Osteocyte (in vitro differentiated cells): ENCODE measurements around the gene TMEM223. TPM values are rescaled to one million over a fixed set of nuclear protein-coding genes. Genes with fewer than 3 reads are reported as not detected.
"Not testable (repeated sequence)": the region's sequence is repeated elsewhere in the genome, so short reads cannot be mapped to it uniquely, and the experiment has no call there.

Source experiments
- DNase-seq: peaks from one replicate; pipeline ENCODE4 v3.0.0; 2021; ENCODE audit warnings: mixed read lengths; ENCODE audit not compliant: unreplicated experiment; ENCODE audit errors: extremely low spot score
- H3K27ac Mint-ChIP-seq: one replicate; pipeline ENCODE4 v1.8.0; 2021; ENCODE audit warnings: mild to moderate bottlenecking, mixed read lengths; ENCODE audit not compliant: unreplicated experiment
- H3K27me3 Mint-ChIP-seq: one replicate; pipeline ENCODE4 v1.8.0; 2021; ENCODE audit warnings: mixed read lengths; ENCODE audit not compliant: unreplicated experiment
- H3K36me3 Mint-ChIP-seq: one replicate; pipeline ENCODE4 v1.8.0; 2021; ENCODE audit warnings: mixed read lengths; ENCODE audit not compliant: unreplicated experiment
- H3K4me1 Mint-ChIP-seq: one replicate; pipeline ENCODE4 v1.8.0; 2021; ENCODE audit warnings: mixed read lengths; ENCODE audit not compliant: unreplicated experiment
- H3K4me3 Mint-ChIP-seq: one replicate; pipeline ENCODE4 v1.8.0; 2021; ENCODE audit warnings: mild to moderate bottlenecking, moderate library complexity, mixed read lengths; ENCODE audit not compliant: unreplicated experiment
- H3K9me3 Mint-ChIP-seq: one replicate; pipeline ENCODE4 v1.8.0; 2021; ENCODE audit warnings: mixed read lengths; ENCODE audit not compliant: unreplicated experiment
- CTCF ChIP-seq: fragments of 200-600 bp; sonication (generic); IDR thresholded peaks from 2 replicates; pipeline ENCODE4 v1.5.0; 2021; ENCODE audit warnings: antibody characterized with exemption, mild to moderate bottlenecking, moderate library complexity
- total RNA-seq: library from RNA; stranded (reverse); gene quantifications from 2 replicates; pipeline ENCODE4 v1.2.1, GENCODE V29; 2021

The TMEM223 gene
- total RNA-seq, 1 donor from 2014 or later: 14.5 TPM

DNA sequence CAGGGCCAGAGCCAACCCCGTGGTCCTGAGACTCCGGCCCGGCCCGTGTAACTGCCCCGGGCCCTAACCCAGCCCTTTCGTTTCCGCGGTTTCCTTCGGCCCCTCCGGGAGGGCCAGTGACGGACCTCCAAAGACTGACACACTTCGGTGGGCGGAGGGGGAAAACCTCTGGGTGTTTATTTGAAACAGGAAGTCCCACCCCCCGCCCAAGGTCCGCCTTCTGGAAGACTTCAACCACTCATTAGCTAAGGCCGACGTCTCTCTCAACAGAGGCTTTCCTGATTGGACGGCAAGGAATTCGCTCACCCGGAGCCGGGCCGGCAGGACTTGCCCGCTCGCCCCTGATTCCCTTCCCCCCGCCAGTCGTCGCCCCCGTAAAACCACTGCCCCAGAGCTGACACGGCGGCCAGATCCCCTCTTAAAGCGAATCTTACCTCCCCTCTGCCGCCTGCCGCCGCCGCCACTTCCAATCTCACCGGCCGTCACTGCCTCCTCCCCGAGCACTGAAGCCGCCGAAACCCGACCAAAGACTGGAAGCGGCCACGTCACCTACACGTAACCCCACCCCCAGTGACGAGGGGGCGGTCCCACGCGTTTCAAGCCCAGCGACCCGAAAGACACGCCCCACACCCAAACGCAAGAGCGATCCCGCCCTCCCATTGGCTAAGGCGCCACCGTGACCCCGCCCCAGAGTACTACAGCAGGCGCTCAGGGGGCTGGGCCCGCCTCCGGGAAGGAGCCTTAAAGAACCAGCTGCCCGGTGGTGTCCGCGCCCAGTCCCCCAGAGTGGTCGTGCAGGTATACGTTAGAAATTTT lies 39.9 kb upstream of the TMEM223 start, which contains the start of gene STX5:
STX5 (minus strand) TSS at position 532 of the 816 bp plus-strand sequence. CDS start 808 bp downstream, outside the sequence.
- Mint-ChIP-seq H3K27ac (peak within 1 kb of the TSS; percentile 100), H3K36me3 (peaks cover 17% of the 10 kb centered on the region), H3K4me1 (peaks cover 30% of the 10 kb centered on the region), H3K9me3 (no peaks in the 10 kb centered on the region), H3K27me3 (no peaks in the 10 kb centered on the region), H3K4me3 (peak within 1 kb of the TSS; percentile 98)
- DNase-seq: peak; percentile 100
- no peak for TF ChIP-seq CTCF

DNA sequence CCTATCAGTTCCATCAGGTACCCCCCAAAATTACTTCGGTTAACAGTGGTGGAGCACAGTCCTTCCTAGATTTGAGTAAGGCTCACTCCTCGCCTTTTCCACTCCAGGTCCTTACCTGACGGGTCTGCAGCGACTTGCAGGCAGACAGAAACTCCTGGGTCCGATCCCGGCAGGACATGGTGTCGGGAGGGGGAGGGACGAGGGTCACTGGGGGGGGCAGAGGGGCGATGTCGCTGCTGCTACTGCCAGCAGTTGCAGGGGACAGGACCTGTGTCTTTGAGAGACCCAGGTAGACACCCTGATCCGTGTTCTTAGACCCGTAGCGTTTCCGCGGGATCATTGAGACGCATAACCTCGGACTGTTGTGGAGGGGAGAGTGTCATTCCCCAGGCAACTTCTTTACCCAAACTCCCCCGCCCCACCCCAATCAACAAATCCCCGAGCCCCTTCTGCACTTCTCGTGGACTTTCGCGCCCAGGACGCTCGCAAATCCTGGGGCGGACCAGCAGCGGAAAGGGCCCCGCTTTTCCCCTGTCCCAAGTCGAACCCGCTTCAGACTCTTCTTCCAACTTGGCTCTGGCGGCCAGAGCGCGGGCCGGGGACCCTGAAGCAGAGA lies 39.2 kb upstream of the TMEM223 start:
- no peak for TF ChIP-seq CTCF
- Mint-ChIP-seq H3K27me3 (no peaks in the 10 kb centered on the region), H3K36me3 (peaks cover 17% of the 10 kb centered on the region), H3K4me3 (peak overlapping the region; percentile 98), H3K27ac (peak overlapping the region; percentile 100), H3K4me1 (peaks cover 30% of the 10 kb centered on the region), H3K9me3 (no peaks in the 10 kb centered on the region)
- no peak for DNase-seq

DNA sequence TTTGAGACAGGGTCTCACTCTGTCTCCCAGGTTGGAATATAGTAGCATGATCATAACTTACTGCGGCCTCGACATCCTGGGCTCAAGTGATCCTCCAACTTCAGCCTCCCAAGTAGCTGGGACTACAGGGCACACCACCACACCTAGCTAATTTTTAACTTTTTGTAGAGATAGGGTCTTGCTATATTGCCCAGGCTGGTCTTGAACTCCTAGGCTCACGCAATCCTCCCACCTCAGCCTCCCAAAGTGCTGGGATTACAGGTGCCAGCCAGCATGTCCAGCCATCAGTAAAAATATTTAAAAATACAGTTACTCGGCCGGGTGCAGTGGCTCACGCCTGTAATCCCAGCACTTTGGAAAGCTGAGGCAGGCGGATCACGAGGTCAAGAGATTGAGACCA lies 36.3 kb upstream of the TMEM223 start:
- peaks cover 33% of the 10 kb centered on the region for H3K36me3 Mint-ChIP-seq
- not testable (repeated sequence) for H3K27ac Mint-ChIP-seq, H3K9me3 Mint-ChIP-seq, H3K27me3 Mint-ChIP-seq, H3K4me3 Mint-ChIP-seq, DNase-seq
- H3K4me1 Mint-ChIP-seq: peaks cover 19% of the 10 kb centered on the region

GRCh38 chr11:62823677-62824076 lies 31.9 kb upstream of the TMEM223 start:
- DNase-seq: no peak
- H3K27ac Mint-ChIP-seq: no peak overlapping the region
- peaks cover 47% of the 10 kb centered on the region for H3K36me3 Mint-ChIP-seq
- H3K4me1 Mint-ChIP-seq: no peaks in the 10 kb centered on the region
- no peaks in the 10 kb centered on the region for H3K9me3 Mint-ChIP-seq
- no peak for TF ChIP-seq CTCF
- no peak overlapping the region for H3K4me3 Mint-ChIP-seq
- H3K27me3 Mint-ChIP-seq: no peaks in the 10 kb centered on the region

DNA sequence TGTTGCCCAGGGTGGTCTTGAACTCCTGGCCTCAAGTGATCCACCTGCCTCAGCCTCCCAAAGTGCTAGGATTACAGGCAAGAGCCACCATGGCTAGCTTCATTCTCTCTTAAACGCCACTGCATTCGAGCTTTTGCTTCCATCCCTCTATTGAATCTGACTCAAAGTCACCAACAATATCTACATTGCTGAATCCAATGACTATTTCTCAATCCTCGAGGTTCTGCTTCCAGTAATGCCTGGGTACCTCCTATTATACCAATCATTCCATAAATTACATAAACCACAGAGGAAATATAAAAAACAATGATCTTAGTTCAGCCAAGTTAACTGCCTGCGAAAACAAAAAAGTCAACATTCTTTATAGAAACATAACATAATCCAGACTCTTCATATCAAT lies 25.3 kb upstream of the TMEM223 start:
- Mint-ChIP-seq H3K27ac (no peak overlapping the region), H3K4me1 (no peaks in the 10 kb centered on the region), H3K9me3 (no peaks in the 10 kb centered on the region), H3K36me3 (peaks cover 27% of the 10 kb centered on the region), H3K27me3 (no peaks in the 10 kb centered on the region), H3K4me3 (no peak overlapping the region)
- no peak for TF ChIP-seq CTCF
- DNase-seq: no peak
